ENCODE measurements around the gene FAM193A.
"Not testable (repeated sequence)": the region's sequence is repeated elsewhere in the genome, so short reads cannot be mapped to it uniquely, and the experiment has no call there.

Gene FAM193A

DNA sequence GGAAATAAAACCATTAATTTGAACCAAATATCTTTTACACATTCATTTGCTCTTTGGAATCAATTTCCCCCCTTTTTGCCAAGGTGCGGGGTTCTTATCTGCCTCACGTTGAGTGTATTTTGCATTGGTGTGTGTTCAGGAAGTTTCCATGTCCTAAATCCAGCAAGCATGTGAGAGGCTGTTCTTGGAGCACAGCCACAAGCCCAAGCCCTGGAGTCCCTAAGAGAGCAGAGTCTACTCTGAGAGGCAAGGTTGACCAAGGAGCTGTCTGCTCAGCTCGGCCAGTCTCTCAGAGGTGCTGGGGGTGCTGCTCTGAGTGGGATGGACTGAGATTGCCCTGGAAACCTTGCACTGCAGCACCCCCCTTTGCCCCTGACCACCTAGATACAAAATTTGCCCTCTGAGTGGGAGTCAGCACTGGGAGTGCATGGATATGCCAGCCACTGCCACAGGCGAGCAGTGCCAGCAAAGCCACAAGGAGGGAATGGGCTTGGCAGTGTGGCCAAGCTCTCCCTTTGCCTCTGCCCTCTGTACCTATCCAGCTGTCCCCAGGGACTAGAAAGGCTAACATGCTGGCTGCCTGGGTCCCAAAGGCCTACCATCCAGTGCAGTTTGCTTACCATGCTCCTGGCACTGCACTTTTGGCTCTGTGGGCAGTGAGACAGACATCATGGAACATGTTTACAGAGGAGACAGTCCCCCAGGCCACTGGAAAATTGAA, 20.5 kb upstream of the FAM193A start:
- TF ChIP-seq CTCF (IDR thresholded peaks at IDR 0.05; ENCODE audit: borderline replicate concordance, control extremely low read depth, extremely low read depth, insufficient read depth, missing control alignments): no peak
- in situ Hi-C loops (cut with MboI; ENCODE audit: low sequenced_read_pairs, unreplicated experiment): no loop called here
- DNase-seq (ENCODE audit: low spot score): no peak

DNA sequence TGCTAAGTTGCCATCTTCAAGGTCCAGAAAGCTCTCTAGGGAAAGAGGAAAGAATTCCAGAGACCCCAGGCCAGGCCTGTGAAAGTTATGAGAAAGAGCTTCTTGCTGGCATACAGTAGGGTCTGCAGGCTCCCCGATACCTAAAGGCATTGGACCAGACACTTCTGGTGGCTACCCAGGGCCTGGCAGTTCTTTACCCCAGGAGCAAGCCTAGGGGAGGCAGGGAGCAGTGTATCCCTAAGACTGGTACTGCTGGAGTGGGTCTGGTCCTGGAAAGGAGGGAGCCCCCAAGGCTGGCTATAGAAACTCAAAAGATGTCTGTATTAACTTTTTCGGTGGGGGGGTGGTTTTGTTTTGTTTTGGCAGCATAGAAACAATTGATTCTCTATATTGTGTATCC, 19.8 kb upstream of the FAM193A start:
- DNase-seq (ENCODE audit: low spot score): no peak
- TF ChIP-seq CTCF (IDR thresholded peaks at IDR 0.05; ENCODE audit: borderline replicate concordance, control extremely low read depth, extremely low read depth, insufficient read depth, missing control alignments): no peak
- in situ Hi-C loops (cut with MboI; ENCODE audit: low sequenced_read_pairs, unreplicated experiment): no loop called here

GRCh38 chr4:2526559-2526958, 9.9 kb upstream of the FAM193A start:
- DNase-seq (ENCODE audit: low spot score): no peak
- TF ChIP-seq CTCF (IDR thresholded peaks at IDR 0.05; ENCODE audit: borderline replicate concordance, control extremely low read depth, extremely low read depth, insufficient read depth, missing control alignments): no peak
- in situ Hi-C loops (cut with MboI; ENCODE audit: low sequenced_read_pairs, unreplicated experiment): no loop called here

DNA sequence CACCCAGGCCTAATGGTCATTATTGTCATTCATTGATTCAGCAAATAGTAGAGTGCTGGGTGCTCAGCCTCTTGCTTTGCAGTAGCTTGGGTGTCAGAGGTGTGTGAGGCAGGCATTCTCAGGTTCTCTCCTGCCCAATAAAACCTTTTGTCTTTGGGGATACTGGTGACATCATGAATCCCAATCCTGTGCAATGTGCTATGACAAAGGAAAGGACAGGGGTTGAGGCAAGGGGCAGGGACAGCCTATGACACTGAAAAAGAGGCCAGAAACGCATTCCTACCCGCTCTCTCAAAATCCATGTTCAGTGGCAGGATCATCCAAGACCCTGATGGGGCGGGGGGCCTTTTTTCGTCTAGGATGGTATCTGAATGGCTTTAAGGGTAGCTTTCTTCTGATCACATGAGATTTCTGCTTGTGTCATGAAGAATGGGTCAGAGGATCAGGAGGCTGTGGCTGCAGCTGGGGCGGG, 1.5 kb upstream of the FAM193A start:
- no peak for TF ChIP-seq CTCF (IDR thresholded peaks at IDR 0.05; ENCODE audit: borderline replicate concordance, control extremely low read depth, extremely low read depth, insufficient read depth, missing control alignments)
- in situ Hi-C loops (cut with MboI; ENCODE audit: low sequenced_read_pairs, unreplicated experiment): no loop called here
- no peak for DNase-seq (ENCODE audit: low spot score)

GRCh38 chr4:2535376-2536192, 863 bp upstream of the FAM193A start:
- in situ Hi-C loops (cut with MboI; ENCODE audit: low sequenced_read_pairs, unreplicated experiment): no loop called here
- TF ChIP-seq CTCF (IDR thresholded peaks at IDR 0.05; ENCODE audit: borderline replicate concordance, control extremely low read depth, extremely low read depth, insufficient read depth, missing control alignments): peak; percentile 40
- peak; percentile 63 for DNase-seq (ENCODE audit: low spot score)

DNA sequence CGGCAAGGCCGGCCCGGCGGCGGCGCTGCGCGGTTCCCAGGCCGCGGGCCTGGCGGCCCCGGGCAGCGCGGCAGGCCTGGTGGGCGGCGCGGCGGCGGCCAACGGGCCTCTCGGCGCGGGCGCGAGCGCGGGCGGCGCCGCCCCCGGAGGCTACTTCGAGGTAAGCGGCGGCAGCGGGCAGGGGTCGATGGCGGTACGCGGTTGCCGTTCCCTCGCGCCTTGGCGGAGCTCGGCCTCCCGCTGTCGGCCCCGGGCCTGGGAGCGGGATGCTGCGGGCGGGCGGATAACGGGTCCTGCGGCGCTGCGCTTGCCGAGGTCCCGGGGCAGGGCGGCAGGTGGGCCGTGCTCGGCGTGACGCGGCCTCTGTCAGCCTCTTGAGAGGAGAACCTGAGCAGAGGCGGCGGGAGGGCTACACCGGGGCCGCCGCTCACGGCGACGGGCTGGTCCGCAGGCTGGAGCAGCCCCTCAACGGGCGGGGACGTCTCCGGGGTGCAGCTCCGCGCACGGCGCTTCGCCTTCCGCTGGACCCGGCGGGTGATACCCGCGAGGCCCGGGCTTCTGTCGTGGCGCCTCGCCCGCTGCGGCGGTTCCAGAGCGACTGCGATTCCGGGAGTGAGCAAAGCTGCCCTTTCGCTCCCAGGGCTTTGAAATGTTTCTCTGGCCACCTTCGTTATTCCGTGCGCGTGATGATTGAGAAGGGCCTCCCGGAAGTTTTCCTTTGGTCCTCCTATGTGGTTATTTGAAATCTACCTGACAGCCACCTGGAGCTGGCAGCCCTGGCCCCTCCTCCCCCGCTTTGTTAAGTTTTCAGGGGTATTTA, 774 bp downstream of the FAM193A start:
- TF ChIP-seq CTCF (IDR thresholded peaks at IDR 0.05; ENCODE audit: borderline replicate concordance, control extremely low read depth, extremely low read depth, insufficient read depth, missing control alignments): no peak
- in situ Hi-C loops (cut with MboI; ENCODE audit: low sequenced_read_pairs, unreplicated experiment): no loop called here
- DNase-seq (ENCODE audit: low spot score): peak; percentile 59

DNA sequence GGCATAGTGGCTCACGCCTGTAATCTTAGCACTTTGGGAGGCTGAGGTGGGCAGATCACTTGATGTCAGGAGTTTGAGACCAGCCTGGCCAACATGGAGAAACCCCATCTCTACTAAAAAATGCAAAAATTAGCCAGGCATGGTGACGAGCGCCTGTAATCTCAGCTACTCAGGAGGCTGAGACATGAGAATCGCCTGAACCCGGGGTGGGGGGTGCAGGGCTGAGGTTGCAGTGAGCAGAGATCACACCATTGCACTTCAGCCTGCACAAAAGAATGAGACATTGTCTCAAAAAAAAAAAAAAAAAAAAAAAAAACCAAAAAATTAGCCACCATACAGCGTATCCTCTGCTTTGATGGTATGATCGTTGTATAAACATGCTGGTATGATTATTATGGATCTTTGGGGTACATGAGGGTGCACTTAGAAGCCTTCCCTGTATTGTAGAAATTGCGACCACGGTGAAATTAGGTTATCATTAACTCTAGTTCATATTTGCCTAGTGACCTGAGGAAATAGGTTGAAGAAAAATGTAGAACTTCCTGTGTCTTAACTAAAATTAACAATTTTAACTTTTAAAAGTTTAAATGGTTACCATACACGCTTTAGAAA, 7.2 kb downstream of the FAM193A start:
- in situ Hi-C loops (cut with MboI; ENCODE audit: low sequenced_read_pairs, unreplicated experiment); DNase-seq (ENCODE audit: low spot score): not testable (repeated sequence)

Data from GM13976 (cell line).